WERI-Rb-1 (cell line): ENCODE data around the gene SLC9A8.
A peak's percentile ranks its signal among the peaks of the same experiment; 100 is the strongest.
"Not testable (repeated sequence)": the region's sequence is repeated elsewhere in the genome, so short reads cannot be mapped to it uniquely, and the experiment has no call there.

Experiments used
- DNase-seq: peaks from one replicate; pipeline ENCODE4 v3.0.0-alpha.2; 2020
- H3K27ac ChIP-seq: fragments of 250-450 bp; sonication (Bioruptor Pico); 2 replicates; pipeline ENCODE4 v1.5.1; 2020; ENCODE audit warnings: mild to moderate bottlenecking, moderate library complexity
- H3K27me3 ChIP-seq: fragments of 250-450 bp; sonication (Bioruptor Pico); 2 replicates; pipeline ENCODE4 v1.5.1; 2021; ENCODE audit warnings: mild to moderate bottlenecking, low read depth, moderate library complexity; ENCODE audit not compliant: insufficient read depth, severe bottlenecking
- H3K36me3 ChIP-seq: fragments of 250-450 bp; sonication (Bioruptor Pico); 2 replicates; pipeline ENCODE4 v1.5.1; 2020; ENCODE audit warnings: mild to moderate bottlenecking, moderate library complexity
- H3K4me3 ChIP-seq: 2 replicates; pipeline ENCODE4 v1.5.1; 2011; ENCODE audit warnings: low read depth, mild to moderate bottlenecking, control low read depth, low read length
- H3K9me3 ChIP-seq: fragments of 250-450 bp; sonication (Bioruptor Pico); 2 replicates; pipeline ENCODE4 v1.5.1; 2021; ENCODE audit warnings: mild to moderate bottlenecking, moderate library complexity; ENCODE audit not compliant: severe bottlenecking
- TF ChIP-seq, protein P1 (sequence below): IDR thresholded peaks from 2 replicates; pipeline ENCODE4 v1.5.1; 2011; ENCODE audit warnings: low read depth, mild to moderate bottlenecking, control low read depth, inconsistent platforms, low read length

The SLC9A8 gene

DNA sequence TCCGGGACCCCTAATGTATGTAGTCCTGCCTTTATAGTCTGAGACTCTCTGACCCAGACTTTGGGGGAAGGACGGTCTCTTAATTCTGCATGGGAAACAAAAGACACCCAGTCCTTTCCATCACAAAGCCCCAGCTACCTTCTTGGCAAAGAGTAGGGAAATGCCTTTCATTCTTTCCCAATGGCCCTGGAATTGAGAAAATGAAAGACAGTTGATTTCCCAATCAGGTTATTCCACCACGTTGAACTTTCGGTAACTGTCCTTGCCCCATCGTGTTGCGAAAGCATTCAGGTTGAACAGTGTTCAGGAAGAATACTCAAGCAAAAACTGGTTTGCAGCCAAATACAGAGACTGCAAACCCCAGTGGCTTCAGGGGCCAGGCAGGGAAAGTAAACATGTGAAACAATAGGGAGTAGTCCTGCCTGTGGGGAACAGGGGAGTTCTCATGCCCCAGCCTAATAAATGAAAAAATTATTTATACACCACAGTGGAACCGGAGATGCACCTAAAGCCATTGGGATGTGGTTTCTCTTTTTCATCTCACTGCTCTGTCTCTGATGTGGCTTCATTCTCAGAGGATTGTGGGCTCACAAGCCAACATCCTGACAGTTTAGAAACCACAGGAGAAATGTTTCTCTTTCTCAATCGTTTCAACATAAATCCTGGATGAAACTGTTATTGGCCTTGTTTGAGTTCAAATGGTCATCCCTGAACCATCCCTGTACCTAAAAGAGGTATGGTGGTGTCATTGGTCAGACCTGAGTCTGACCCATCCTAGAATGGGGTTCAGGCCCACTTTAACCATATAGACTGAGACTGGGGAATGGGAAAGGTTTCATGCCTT, 44.2 kb upstream of the SLC9A8 start:
- TF ChIP-seq, protein P1, sequence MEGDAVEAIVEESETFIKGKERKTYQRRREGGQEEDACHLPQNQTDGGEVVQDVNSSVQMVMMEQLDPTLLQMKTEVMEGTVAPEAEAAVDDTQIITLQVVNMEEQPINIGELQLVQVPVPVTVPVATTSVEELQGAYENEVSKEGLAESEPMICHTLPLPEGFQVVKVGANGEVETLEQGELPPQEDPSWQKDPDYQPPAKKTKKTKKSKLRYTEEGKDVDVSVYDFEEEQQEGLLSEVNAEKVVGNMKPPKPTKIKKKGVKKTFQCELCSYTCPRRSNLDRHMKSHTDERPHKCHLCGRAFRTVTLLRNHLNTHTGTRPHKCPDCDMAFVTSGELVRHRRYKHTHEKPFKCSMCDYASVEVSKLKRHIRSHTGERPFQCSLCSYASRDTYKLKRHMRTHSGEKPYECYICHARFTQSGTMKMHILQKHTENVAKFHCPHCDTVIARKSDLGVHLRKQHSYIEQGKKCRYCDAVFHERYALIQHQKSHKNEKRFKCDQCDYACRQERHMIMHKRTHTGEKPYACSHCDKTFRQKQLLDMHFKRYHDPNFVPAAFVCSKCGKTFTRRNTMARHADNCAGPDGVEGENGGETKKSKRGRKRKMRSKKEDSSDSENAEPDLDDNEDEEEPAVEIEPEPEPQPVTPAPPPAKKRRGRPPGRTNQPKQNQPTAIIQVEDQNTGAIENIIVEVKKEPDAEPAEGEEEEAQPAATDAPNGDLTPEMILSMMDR = no peak
- Histone ChIP-seq H3K9me3 (peaks cover 2% of the 10 kb centered on the region), H3K27me3 (no peaks in the 10 kb centered on the region), H3K27ac (no peak overlapping the region), H3K36me3 (no peaks in the 10 kb centered on the region), H3K4me3 (no peak overlapping the region)
- DNase-seq = no peak

DNA sequence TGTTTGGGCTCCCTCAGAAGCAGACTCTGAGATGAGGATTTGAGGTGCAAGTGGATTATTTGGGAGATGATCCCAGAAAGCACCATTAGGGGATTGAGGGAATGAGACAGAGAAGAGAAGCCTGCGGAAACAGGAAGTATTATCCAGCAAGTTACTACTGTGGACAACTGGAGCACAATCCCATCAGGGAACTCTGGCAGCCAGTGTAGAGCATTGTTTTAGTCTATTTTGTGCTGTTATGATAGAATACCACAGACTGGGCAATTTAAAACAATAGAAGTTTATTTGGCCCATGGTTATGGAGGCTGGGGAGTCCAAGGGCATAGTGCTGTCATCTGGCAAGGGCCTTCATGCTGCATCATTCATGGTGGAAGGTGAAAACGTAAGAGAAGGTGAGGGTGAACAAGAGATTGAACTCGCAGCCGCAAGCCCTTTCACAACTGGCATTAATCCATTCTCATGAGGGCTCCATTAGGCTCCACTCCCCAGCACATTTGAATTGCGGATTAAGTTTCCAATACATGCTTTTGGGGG, 43.5 kb upstream of the SLC9A8 start:
- no peaks in the 10 kb centered on the region for H3K27me3 ChIP-seq
- H3K4me3 ChIP-seq = no peak overlapping the region
- DNase-seq = no peak
- peaks cover 2% of the 10 kb centered on the region for H3K9me3 ChIP-seq
- H3K27ac ChIP-seq = no peak overlapping the region
- no peaks in the 10 kb centered on the region for H3K36me3 ChIP-seq
- TF ChIP-seq, protein P1 = no peak

DNA sequence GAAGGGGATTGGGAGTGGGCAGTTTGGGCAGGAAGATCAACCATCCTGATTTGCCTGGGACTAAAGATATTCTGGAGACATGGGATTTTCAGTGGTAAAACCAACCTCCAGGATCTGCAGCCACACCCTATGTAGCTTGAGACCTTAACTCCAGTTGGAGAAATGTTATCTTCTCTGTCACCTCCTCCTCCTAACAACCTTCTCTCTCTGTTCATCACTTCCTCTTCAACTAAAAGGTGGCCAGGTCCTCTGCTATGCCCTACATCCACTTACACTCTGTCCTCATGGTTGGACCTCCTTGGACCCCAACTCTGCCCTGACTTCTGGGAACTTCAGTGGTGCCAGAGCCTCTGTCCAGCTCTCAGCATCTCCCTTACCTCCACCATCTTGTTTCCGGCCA, 42.0 kb upstream of the SLC9A8 start:
- H3K36me3 ChIP-seq = no peaks in the 10 kb centered on the region
- peaks cover 2% of the 10 kb centered on the region for H3K9me3 ChIP-seq
- no peak overlapping the region for H3K27ac ChIP-seq
- TF ChIP-seq, protein P1 = no peak
- H3K27me3 ChIP-seq = no peaks in the 10 kb centered on the region
- DNase-seq = no peak
- no peak overlapping the region for H3K4me3 ChIP-seq

DNA sequence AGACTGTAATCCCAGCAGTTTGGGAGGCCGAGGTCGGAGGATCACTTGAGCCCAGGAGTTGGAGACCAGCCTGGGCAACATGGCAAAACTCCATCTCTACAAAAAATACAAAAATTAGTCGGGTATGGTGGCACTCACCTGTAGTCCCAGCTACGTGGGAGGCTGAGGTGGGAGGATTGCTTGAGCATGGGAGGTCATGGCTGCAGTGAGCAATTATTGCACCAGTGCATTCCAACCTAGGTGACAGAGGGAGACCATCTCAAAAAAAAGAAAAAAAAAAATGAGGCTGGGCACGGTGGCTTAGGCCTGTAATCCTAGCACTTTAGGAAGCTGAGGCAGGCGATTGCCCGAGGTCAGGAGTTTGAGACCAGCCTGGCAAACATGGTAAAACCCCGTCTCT, 38.4 kb upstream of the SLC9A8 start:
- not testable (repeated sequence) for H3K9me3 ChIP-seq, H3K4me3 ChIP-seq, DNase-seq, H3K27ac ChIP-seq, H3K27me3 ChIP-seq, H3K36me3 ChIP-seq

DNA sequence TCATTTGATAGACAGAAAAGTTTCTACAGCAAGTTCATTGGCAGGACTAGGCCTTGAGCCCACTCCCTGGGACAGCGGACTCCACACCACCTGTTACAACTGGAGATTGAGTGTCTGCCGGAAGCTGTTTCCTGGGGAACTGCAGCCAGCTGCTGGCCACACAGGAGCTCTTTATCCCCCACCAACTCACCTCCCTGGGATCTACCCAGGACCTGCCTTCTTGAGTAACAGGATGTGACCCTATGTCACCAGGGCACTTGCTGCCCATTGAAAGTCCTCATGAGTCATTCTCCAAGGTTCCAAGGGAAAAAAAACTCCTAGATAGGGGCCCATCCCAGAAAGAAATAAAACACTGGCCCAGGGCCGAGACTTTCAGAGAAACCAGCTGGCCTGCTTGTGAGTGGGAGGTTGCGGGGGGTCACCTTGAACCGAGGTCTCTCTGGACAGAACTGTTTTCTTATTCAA, 37.4 kb upstream of the SLC9A8 start:
- TF ChIP-seq, protein P1 = 0 out of 2 replicates have a peak, but pooled peaks have one; percentile 8
- Histone ChIP-seq H3K4me3 (no peak overlapping the region), H3K9me3 (no peaks in the 10 kb centered on the region), H3K27ac (no peak overlapping the region), H3K36me3 (no peaks in the 10 kb centered on the region), H3K27me3 (no peaks in the 10 kb centered on the region)
- peak; percentile 69 for DNase-seq

DNA sequence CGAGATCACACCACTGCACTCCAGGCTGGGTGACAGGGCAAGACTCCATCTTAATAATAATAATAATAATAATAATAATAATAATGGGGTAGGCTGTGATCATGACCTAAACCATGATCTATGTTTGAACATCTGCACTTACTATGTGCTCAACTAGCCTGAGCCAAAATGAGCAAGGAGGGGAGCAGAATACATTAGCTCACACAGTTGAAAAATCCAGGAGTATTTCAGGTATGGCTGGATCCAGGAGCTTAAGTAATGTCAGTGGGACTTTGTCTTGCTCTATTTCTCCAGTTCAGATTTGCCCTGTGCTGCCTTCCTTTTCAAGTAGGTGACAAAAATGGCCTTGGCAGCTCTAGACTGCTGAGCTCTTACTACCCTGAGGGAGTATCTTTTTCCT, 32.7 kb upstream of the SLC9A8 start:
- H3K9me3 ChIP-seq = no peaks in the 10 kb centered on the region
- H3K4me3 ChIP-seq = no peak overlapping the region
- H3K36me3 ChIP-seq = no peaks in the 10 kb centered on the region
- no peak for DNase-seq
- no peak overlapping the region for H3K27ac ChIP-seq
- no peaks in the 10 kb centered on the region for H3K27me3 ChIP-seq
- TF ChIP-seq, protein P1 = no peak
